AG04450 (cell line): Measurements from ENCODE around the gene SAPCD2. TPM values are rescaled to one million over a fixed set of nuclear protein-coding genes. Genes with fewer than 3 reads are reported as not detected.

Source experiments
- CTCF ChIA-PET: fragments of 300-600, 350-600 bp; formaldehyde crosslinking; extraction: SDS; loops from one replicate; lab custom pipeline; 2022; ENCODE audit warnings: antibody characterized with exemption, inconsistent platforms; lab: Charles Lee
- POLR2A ChIA-PET: fragments of 350-600 bp; formaldehyde crosslinking; extraction: SDS; loops from one replicate; lab custom pipeline; 2021; ENCODE audit warnings: antibody characterized with exemption, inconsistent platforms; lab: Yijun Ruan, JAX
- DNase-seq: peaks from one replicate; pipeline ENCODE4 v3.0.0-alpha.2; 2011; ENCODE audit warnings: low read depth, low spot score
- H3K27ac ChIP-seq: one replicate; pipeline ENCODE4 v1.5.1; 2012; ENCODE audit warnings: low read depth, low read length, control low read depth
- H3K27me3 ChIP-seq: one replicate; pipeline ENCODE4 v1.6.0; 2012; ENCODE audit warnings: low read length; ENCODE audit not compliant: control insufficient read depth, insufficient read depth
- H3K4me3 ChIP-seq: 2 replicates; pipeline ENCODE4 v1.5.1; 2011; ENCODE audit warnings: mild to moderate bottlenecking, low read depth, low read length, control low read depth
- H3K9me3 ChIP-seq: 2 replicates; pipeline ENCODE4 v1.5.1; 2012; ENCODE audit warnings: low read length; ENCODE audit not compliant: control insufficient read depth, insufficient read depth
- polyA plus RNA-seq: library from polyadenylated mRNA; depleted of rRNA; stranded (reverse); fragments of >200 nt; gene quantifications from 2 replicates; pipeline ENCODE4 v1.2.3, GENCODE V29; 2011
- TF ChIP-seq, protein P1 (sequence below): IDR thresholded peaks from 2 replicates; pipeline ENCODE4 v1.5.1; 2011; ENCODE audit warnings: low read depth, low read length, control low read depth, inconsistent platforms

The SAPCD2 gene
- polyA plus RNA-seq, 1 experiment = 1.5 TPM

- TF ChIP-seq, protein P1, sequence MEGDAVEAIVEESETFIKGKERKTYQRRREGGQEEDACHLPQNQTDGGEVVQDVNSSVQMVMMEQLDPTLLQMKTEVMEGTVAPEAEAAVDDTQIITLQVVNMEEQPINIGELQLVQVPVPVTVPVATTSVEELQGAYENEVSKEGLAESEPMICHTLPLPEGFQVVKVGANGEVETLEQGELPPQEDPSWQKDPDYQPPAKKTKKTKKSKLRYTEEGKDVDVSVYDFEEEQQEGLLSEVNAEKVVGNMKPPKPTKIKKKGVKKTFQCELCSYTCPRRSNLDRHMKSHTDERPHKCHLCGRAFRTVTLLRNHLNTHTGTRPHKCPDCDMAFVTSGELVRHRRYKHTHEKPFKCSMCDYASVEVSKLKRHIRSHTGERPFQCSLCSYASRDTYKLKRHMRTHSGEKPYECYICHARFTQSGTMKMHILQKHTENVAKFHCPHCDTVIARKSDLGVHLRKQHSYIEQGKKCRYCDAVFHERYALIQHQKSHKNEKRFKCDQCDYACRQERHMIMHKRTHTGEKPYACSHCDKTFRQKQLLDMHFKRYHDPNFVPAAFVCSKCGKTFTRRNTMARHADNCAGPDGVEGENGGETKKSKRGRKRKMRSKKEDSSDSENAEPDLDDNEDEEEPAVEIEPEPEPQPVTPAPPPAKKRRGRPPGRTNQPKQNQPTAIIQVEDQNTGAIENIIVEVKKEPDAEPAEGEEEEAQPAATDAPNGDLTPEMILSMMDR = no peak
- Histone ChIP-seq H3K27me3 (no peaks in the 10 kb centered on the region), H3K27ac (no peak overlapping the region), H3K9me3 (peaks cover 17% of the 10 kb centered on the region), H3K4me3 (no peak overlapping the region)
- ChIA-PET POLR2A (no interaction called here), CTCF (no interaction called here)
- no peak for DNase-seq
Observed at GRCh38 chr9:137097761-137098462, 27.6 kb upstream of the SAPCD2 start.

- Histone ChIP-seq H3K27ac (no peak overlapping the region), H3K27me3 (no peaks in the 10 kb centered on the region), H3K9me3 (peaks cover 7% of the 10 kb centered on the region), H3K4me3 (no peak overlapping the region)
- no peak for DNase-seq
- TF ChIP-seq, protein P1 = no peak
- ChIA-PET POLR2A (no interaction called here), CTCF (no interaction called here)
Observed at GRCh38 chr9:137096785-137097546, 26.6 kb upstream of the SAPCD2 start.

- ChIA-PET CTCF (no interaction called here), POLR2A (interaction anchor here (1.2 kb wide), 1 partner anchor 9 kb away, joined by 5 read pairs; the partner anchor contains the start of gene MAN1B1)
- Histone ChIP-seq H3K27me3 (no peaks in the 10 kb centered on the region), H3K4me3 (no peak overlapping the region), H3K27ac (no peak overlapping the region), H3K9me3 (no peaks in the 10 kb centered on the region; the same call in 1 of the 2 replicates)
- DNase-seq = no peak
- TF ChIP-seq, protein P1 = peak; percentile 18; the same call in 1 of the 2 replicates
Observed at GRCh38 chr9:137095664-137096517, 25.5 kb upstream of the SAPCD2 start.

DNA sequence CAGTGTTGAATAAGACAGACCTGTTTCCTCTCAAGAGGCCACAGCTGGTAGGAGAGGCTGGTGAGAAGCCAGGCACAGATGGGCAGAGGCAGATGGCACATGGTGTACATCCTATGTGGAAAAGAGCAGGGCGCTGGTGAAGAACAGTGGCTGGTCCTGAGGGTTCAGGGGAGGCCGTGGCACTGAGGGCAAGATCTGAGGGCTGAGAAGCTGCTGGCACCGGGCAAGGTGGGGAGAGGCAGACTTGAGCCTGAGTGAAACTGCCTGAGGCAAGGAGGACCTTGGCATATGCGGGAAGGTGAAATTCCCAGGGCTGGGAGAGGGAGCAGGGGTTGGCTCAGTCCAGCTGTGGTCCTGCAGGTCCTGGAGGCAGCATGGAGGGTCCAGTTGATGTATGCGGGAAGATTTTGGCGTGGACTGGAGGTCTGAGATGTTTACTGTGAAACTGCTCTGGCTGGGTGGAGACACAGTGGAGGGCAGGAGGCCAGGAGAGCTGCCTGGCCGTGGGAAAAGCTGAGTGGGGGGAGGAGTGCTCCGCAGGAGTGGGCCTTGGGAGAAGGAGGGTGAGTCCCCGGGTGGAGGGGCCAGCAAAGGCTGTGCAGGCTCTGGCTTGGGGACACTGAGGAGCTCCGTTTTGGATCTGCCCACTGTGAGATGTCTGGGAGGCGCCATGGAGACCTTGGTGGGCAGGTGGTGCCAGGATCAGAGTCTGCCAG, 19.0 kb upstream of the SAPCD2 start:
- TF ChIP-seq, protein P1 = no peak
- POLR2A ChIA-PET = no interaction called here
- Histone ChIP-seq H3K27ac (no peak overlapping the region), H3K9me3 (no peaks in the 10 kb centered on the region), H3K4me3 (no peak overlapping the region), H3K27me3 (no peaks in the 10 kb centered on the region)
- DNase-seq = no peak
- CTCF ChIA-PET = no interaction called here
